NCI-H1092 treated with DMSO at 0.1 percent for 48 hours (cell line): Measurements from ENCODE around the gene GPR108.
"Not testable (repeated sequence)": the region's sequence is repeated elsewhere in the genome, so short reads cannot be mapped to it uniquely, and the experiment has no call there.

Source experiments
- DNase-seq: peaks from one replicate; lab custom pipeline; 2025; lab: John Stamatoyannopoulos, UW

Gene GPR108

GRCh38 chr19:6720369-6721137 is 16.8 kb downstream of the GPR108 start, which contains the start of gene C3:
TSS of gene C3 (minus strand) at chr19:6720650. CDS start at chr19:6720589, 61 bp downstream.
- no peak for DNase-seq

- DNase-seq: no peak
Observed at GRCh38 chr19:6719992-6720368, 17.4 kb downstream of the GPR108 start.

- no peak for DNase-seq
Observed at GRCh38 chr19:6719540-6719861, 17.9 kb downstream of the GPR108 start.

GRCh38 chr19:6718741-6719539 is 18.4 kb downstream of the GPR108 start:
- no peak for DNase-seq

GRCh38 chr19:6718111-6718740 is 19.2 kb downstream of the GPR108 start:
- DNase-seq: no peak

GRCh38 chr19:6717441-6717971 is 19.9 kb downstream of the GPR108 start:
- no peak for DNase-seq

GRCh38 chr19:6717036-6717435 is 20.3 kb downstream of the GPR108 start:
- no peak for DNase-seq

GRCh38 chr19:6716610-6716970 is 20.8 kb downstream of the GPR108 start:
- no peak for DNase-seq

GRCh38 chr19:6714749-6715555 is 22.4 kb downstream of the GPR108 start:
- no peak for DNase-seq

GRCh38 chr19:6713773-6714692 is 23.3 kb downstream of the GPR108 start:
- DNase-seq: no peak

GRCh38 chr19:6712692-6713670 is 24.4 kb downstream of the GPR108 start:
- no peak for DNase-seq

- DNase-seq: no peak
Observed at GRCh38 chr19:6712231-6712630, 25.1 kb downstream of the GPR108 start.

GRCh38 chr19:6711605-6712004 is 25.8 kb downstream of the GPR108 start:
- DNase-seq: no peak

- no peak for DNase-seq
Observed at GRCh38 chr19:6711078-6711361, 26.4 kb downstream of the GPR108 start.

GRCh38 chr19:6710273-6711077 is 26.9 kb downstream of the GPR108 start:
- DNase-seq: no peak

GRCh38 chr19:6709549-6709948 is 27.8 kb downstream of the GPR108 start:
- no peak for DNase-seq

- DNase-seq: not testable (repeated sequence)
Observed at GRCh38 chr19:6708913-6709312, 28.5 kb downstream of the GPR108 start.

- DNase-seq: no peak
Observed at GRCh38 chr19:6708346-6708745, 29.0 kb downstream of the GPR108 start.

GRCh38 chr19:6707658-6708018 is 29.7 kb downstream of the GPR108 start:
- no peak for DNase-seq
